CD4-positive, alpha-beta T cell (primary cell): ENCODE measurements around the gene PUS1. TPM values are rescaled to one million over a fixed set of nuclear protein-coding genes. Genes with fewer than 3 reads are reported as not detected.

Experiments used
- ATAC-seq: fragments of 200-7000 bp; cut with Tn5 transposase; one replicate; pipeline ENCODE4 v1.10.0; 2022; ENCODE audit warnings: mild to moderate bottlenecking; ENCODE audit not compliant: poor library complexity
- CTCF ChIA-PET: fragments of 350-600 bp; sonication (Branson Sonifier 250); formaldehyde crosslinking; loops from one replicate; lab custom pipeline; 2021; ENCODE audit warnings: antibody characterized with exemption, inconsistent platforms; lab: Charles Lee
- POLR2A ChIA-PET: fragments of 350-600 bp; sonication (Branson Sonifier 250); formaldehyde crosslinking; loops from one replicate; lab custom pipeline; 2021; ENCODE audit warnings: antibody characterized with exemption, inconsistent platforms; lab: Charles Lee
- DNase-seq, 14 experiments: peaks; one replicate each; pipeline ENCODE4 v3.0.0-alpha.2; 2013 to 2020; ENCODE audit warnings: mixed read lengths in 2 of 14
- H3K27ac ChIP-seq, 2 donors: one replicate each; pipeline versions ENCODE4 v1.5.1 to v1.7.0; 2013; ENCODE audit warnings: low read length in 2 of 2, low read depth in 1 of 2, mild to moderate bottlenecking in 1 of 2
- H3K27me3 ChIP-seq, 2 experiments: 1 replicate in 1 of 2; 2 replicates in 1 of 2; pipeline versions ENCODE4 v1.6.1 to v1.7.0; 2013; ENCODE audit warnings: low read length in 2 of 2, control low read depth in 1 of 2, mild to moderate bottlenecking in 1 of 2, moderate library complexity in 1 of 2; ENCODE audit not compliant: insufficient read depth in 2 of 2, control insufficient read depth in 1 of 2
- H3K36me3 ChIP-seq: one replicate; pipeline ENCODE4 v1.6.1; 2013; ENCODE audit warnings: low read length, control low read depth; ENCODE audit not compliant: insufficient read depth
- H3K4me1 ChIP-seq: one replicate; pipeline ENCODE4 v1.6.1; 2013; ENCODE audit warnings: low read length, control low read depth; ENCODE audit not compliant: insufficient read depth
- H3K4me3 ChIP-seq: one replicate; pipeline ENCODE4 v1.5.1; 2013; ENCODE audit warnings: mild to moderate bottlenecking, low read length, moderate library complexity
- H3K9me3 ChIP-seq, 2 experiments: 1 replicate in 1 of 2; 2 replicates in 1 of 2; pipeline versions ENCODE4 v1.6.1 to v1.7.0; 2013; ENCODE audit warnings: low read length in 2 of 2, mild to moderate bottlenecking in 2 of 2, control low read depth in 1 of 2, moderate library complexity in 1 of 2; ENCODE audit not compliant: control insufficient read depth in 1 of 2, insufficient read depth in 1 of 2
- H3K27ac Mint-ChIP-seq: one replicate; pipeline ENCODE4 v1.8.0; 2020; ENCODE audit warnings: mixed read lengths
- H3K27me3 Mint-ChIP-seq: one replicate; pipeline ENCODE4 v1.8.0; 2021; ENCODE audit warnings: mixed read lengths
- H3K36me3 Mint-ChIP-seq: one replicate; pipeline ENCODE4 v1.8.0; 2021; ENCODE audit warnings: low read depth, mixed read lengths
- H3K4me1 Mint-ChIP-seq: one replicate; pipeline ENCODE4 v1.8.0; 2021; ENCODE audit warnings: low read depth, mixed read lengths
- H3K4me3 Mint-ChIP-seq: one replicate; pipeline ENCODE4 v1.8.0; 2020; ENCODE audit warnings: mild to moderate bottlenecking, mixed read lengths
- H3K9me3 Mint-ChIP-seq: one replicate; pipeline ENCODE4 v1.8.0; 2020; ENCODE audit warnings: mixed read lengths
- intact Hi-C, 2 experiments: fragments of 100-400 bp; cut with DNase I in 1 of 2; cut with micrococcal nuclease in 1 of 2; formaldehyde crosslinking; loops; one replicate each; pipeline versions ENCODE4 v1.15.1 to v1.9.0; 2023 to 2025; cut with DNase I, micrococcal nuclease
- total RNA-seq, 174 experiments: library from RNA in 2 of 174; stranded (reverse) in 2 of 174; gene quantifications; one replicate each; pipeline ENCODE4 v1.2.3 and lab custom pipeline; 2021 to 2026
- TF ChIP-seq, protein P1 (sequence below): fragments of 200-600 bp; IDR thresholded peaks from one replicate; pipeline ENCODE4 v1.8.0; 2022; ENCODE audit warnings: antibody characterized with exemption, mild to moderate bottlenecking

Gene PUS1
- total RNA-seq, 2 experiments from 2014 or later = 17.7 to 18.2 TPM

DNA sequence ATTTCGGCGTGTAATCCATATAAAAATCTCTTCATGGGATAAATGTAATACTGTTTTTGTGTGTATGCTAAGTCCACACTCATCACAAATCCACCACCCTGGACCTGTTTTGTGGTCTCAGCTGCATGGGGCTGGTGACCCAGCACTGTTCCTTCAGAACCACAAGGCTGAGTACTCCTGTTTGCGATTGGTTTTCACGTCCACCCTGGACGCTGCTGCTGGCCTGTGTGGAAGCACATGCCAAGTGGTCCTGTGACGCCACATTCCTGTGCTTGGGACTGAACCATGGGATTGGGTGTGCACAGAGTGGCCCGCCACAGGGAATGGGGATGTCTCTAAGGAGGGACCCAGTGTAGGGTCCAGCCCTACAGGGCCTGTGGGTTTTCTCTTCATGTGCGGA lies 4.3 kb downstream of the PUS1 start:
- Histone ChIP-seq H3K27me3 (no peaks in the 10 kb centered on the region), H3K9me3 (no peaks in the 10 kb centered on the region), H3K4me1 (peaks cover 20% of the 10 kb centered on the region), H3K4me3 (no peak overlapping the region), H3K36me3 (peaks cover 44% of the 10 kb centered on the region), H3K27ac (no peak overlapping the region)
- DNase-seq = no peak
- ATAC-seq = no peak
- no peaks in the 10 kb centered on the region for H3K9me3 Mint-ChIP-seq
- H3K4me3 Mint-ChIP-seq = no peak overlapping the region
- intact Hi-C loops = loop anchor here in 1 of 2 experiments (10.0 kb wide), 1 partner anchor 1059 kb away; the partner anchor contains the start of gene RAN
- TF ChIP-seq, protein P1, sequence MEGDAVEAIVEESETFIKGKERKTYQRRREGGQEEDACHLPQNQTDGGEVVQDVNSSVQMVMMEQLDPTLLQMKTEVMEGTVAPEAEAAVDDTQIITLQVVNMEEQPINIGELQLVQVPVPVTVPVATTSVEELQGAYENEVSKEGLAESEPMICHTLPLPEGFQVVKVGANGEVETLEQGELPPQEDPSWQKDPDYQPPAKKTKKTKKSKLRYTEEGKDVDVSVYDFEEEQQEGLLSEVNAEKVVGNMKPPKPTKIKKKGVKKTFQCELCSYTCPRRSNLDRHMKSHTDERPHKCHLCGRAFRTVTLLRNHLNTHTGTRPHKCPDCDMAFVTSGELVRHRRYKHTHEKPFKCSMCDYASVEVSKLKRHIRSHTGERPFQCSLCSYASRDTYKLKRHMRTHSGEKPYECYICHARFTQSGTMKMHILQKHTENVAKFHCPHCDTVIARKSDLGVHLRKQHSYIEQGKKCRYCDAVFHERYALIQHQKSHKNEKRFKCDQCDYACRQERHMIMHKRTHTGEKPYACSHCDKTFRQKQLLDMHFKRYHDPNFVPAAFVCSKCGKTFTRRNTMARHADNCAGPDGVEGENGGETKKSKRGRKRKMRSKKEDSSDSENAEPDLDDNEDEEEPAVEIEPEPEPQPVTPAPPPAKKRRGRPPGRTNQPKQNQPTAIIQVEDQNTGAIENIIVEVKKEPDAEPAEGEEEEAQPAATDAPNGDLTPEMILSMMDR = no peak
- peaks cover 21% of the 10 kb centered on the region for H3K4me1 Mint-ChIP-seq
- POLR2A ChIA-PET = no interaction called here
- CTCF ChIA-PET = no interaction called here
- H3K27ac Mint-ChIP-seq = no peak overlapping the region
- no peaks in the 10 kb centered on the region for H3K27me3 Mint-ChIP-seq
- peaks cover 59% of the 10 kb centered on the region for H3K36me3 Mint-ChIP-seq

DNA sequence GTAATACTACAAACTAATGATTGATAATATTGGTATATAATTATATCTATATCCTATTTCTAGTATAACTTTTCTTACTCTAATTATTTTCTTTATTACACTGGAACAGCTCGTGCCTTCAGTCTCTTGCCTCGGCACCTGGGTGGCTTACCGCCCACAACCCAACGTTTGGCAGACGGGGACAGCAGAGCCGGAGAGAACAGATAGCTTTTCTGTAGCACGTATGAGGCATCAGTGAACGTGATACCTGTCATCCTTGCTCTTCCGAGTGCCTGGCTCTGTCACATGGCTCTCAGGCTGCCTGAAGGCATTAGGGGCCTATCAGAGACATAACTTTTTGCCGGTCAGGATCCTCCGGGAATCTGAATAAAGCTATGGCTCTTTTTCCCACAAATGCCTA lies 5.5 kb downstream of the PUS1 start:
- POLR2A ChIA-PET = no interaction called here
- H3K9me3 Mint-ChIP-seq = no peaks in the 10 kb centered on the region
- TF ChIP-seq, protein P1 = no peak
- no peak for ATAC-seq
- no peak for DNase-seq
- intact Hi-C loops = loop anchor here in 1 of 2 experiments (10.0 kb wide), 1 partner anchor 1060 kb away; the partner anchor contains the start of gene RAN
- H3K36me3 ChIP-seq = peaks cover 49% of the 10 kb centered on the region
- no peak overlapping the region for H3K27ac ChIP-seq
- H3K4me1 Mint-ChIP-seq = peaks cover 18% of the 10 kb centered on the region
- no peak overlapping the region for H3K4me3 ChIP-seq
- CTCF ChIA-PET = no interaction called here
- no peaks in the 10 kb centered on the region for H3K27me3 ChIP-seq
- no peak overlapping the region for H3K4me3 Mint-ChIP-seq
- peaks cover 14% of the 10 kb centered on the region for H3K4me1 ChIP-seq
- H3K27ac Mint-ChIP-seq = no peak overlapping the region
- H3K36me3 Mint-ChIP-seq = peaks cover 63% of the 10 kb centered on the region
- H3K9me3 ChIP-seq = no peaks in the 10 kb centered on the region
- H3K27me3 Mint-ChIP-seq = no peaks in the 10 kb centered on the region

DNA sequence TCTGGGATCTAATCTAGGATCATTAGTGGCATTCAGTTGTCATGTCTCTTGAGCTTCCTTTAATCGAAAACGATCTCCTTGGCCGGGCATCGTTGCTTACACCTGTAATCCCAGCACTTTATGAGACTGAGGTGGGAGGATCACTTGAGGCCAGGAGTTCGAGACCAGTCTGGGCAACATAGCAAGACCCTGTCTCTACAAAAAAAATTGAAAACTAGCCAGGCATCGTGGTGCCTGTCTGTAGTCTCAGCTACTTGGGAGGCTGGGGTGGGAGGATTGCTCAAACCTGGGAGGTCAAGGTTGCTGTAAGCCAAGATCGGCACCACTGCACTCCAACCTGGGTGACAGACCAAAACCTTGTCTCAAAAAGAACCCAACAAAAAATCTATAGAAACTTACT lies 9.0 kb downstream of the PUS1 start:
- Histone ChIP-seq H3K9me3 (no peaks in the 10 kb centered on the region), H3K4me1 (no peaks in the 10 kb centered on the region), H3K36me3 (peaks cover 61% of the 10 kb centered on the region), H3K27me3 (no peaks in the 10 kb centered on the region), H3K27ac (no peak overlapping the region), H3K4me3 (no peak overlapping the region)
- ATAC-seq = no peak
- no peak overlapping the region for H3K4me3 Mint-ChIP-seq
- peaks cover 67% of the 10 kb centered on the region for H3K36me3 Mint-ChIP-seq
- H3K27me3 Mint-ChIP-seq = no peaks in the 10 kb centered on the region
- H3K4me1 Mint-ChIP-seq = no peaks in the 10 kb centered on the region
- no peak for DNase-seq
- H3K27ac Mint-ChIP-seq = no peak overlapping the region
- ChIA-PET CTCF (no interaction called here), POLR2A (no interaction called here)
- intact Hi-C loops = loop anchor here in 1 of 2 experiments (10.0 kb wide), 1 partner anchor 1063 kb away; the partner anchor contains the start of gene RAN
- H3K9me3 Mint-ChIP-seq = no peaks in the 10 kb centered on the region
- TF ChIP-seq, protein P1 = no peak
